ENCODE measurements around the gene FKBP2.

Gene FKBP2

GRCh38 chr11:64258356-64258755, 17.5 kb downstream of the FKBP2 start:
- no peak overlapping the region for H3K27ac ChIP-seq
- TF ChIP-seq ZFX (IDR thresholded peaks at IDR 0.05): no peak
- TF ChIP-seq CTCF (conservative IDR thresholded peaks at IDR 0.05): no peak

- no peak overlapping the region for H3K27ac ChIP-seq
- no peak for TF ChIP-seq CTCF (conservative IDR thresholded peaks at IDR 0.05)
- no peak for TF ChIP-seq ZFX (IDR thresholded peaks at IDR 0.05)
Measured at GRCh38 chr11:64258946-64259532, 18.1 kb downstream of the FKBP2 start.

GRCh38 chr11:64259533-64260067, 18.7 kb downstream of the FKBP2 start:
- TF ChIP-seq CTCF (conservative IDR thresholded peaks at IDR 0.05) (no peak), ZFX (IDR thresholded peaks at IDR 0.05) (no peak)
- H3K27ac ChIP-seq: no peak overlapping the region

- no peak overlapping the region for H3K27ac ChIP-seq
- no peak for TF ChIP-seq CTCF (conservative IDR thresholded peaks at IDR 0.05)
- TF ChIP-seq ZFX (IDR thresholded peaks at IDR 0.05): no peak
Measured at GRCh38 chr11:64260147-64260708, 19.3 kb downstream of the FKBP2 start.

GRCh38 chr11:64261556-64262080, 20.7 kb downstream of the FKBP2 start:
- TF ChIP-seq ZFX (IDR thresholded peaks at IDR 0.05): no peak
- no peak for TF ChIP-seq CTCF (conservative IDR thresholded peaks at IDR 0.05)
- no peak overlapping the region for H3K27ac ChIP-seq

- no peak overlapping the region for H3K27ac ChIP-seq
- TF ChIP-seq ZFX (IDR thresholded peaks at IDR 0.05) (no peak), CTCF (conservative IDR thresholded peaks at IDR 0.05) (no peak)
Measured at GRCh38 chr11:64262271-64263002, 21.5 kb downstream of the FKBP2 start.
